GM12878 (cell line): ENCODE results near the gene TMEM186. TPM values are rescaled to one million over a fixed set of nuclear protein-coding genes. Genes with fewer than 3 reads are reported as not detected.

Experiments
- ATF7 ChIP-seq: fragments of 450-650 bp; IDR thresholded peaks from 2 replicates; pipeline ENCODE4 v1.6.1; 2016; ENCODE audit warnings: low read depth, mild to moderate bottlenecking
- EP300 ChIP-seq, 2 experiments: fragments of 150-350 bp in 1 of 2; IDR thresholded peaks; 2 replicates each; pipeline ENCODE4 v1.6.1; 2011 to 2012; ENCODE audit warnings: low read depth in 2 of 2, low read length in 2 of 2, borderline replicate concordance in 1 of 2, improper control_type of control experiment in 1 of 2, inconsistent platforms in 1 of 2; ENCODE audit not compliant: control insufficient read depth in 1 of 2
- ETV6 ChIP-seq, 2 experiments: fragments of 450-650 bp in 1 of 2; IDR thresholded peaks in 1 of 2; conservative IDR thresholded peaks in 1 of 2; 2 replicates each; pipeline ENCODE4 v1.6.1; 2014; ENCODE audit warnings: antibody characterized with exemption in 1 of 2, borderline replicate concordance in 1 of 2, low read depth in 1 of 2, mild to moderate bottlenecking in 1 of 2, moderate library complexity in 1 of 2
- FOS ChIP-seq: IDR thresholded peaks from 3 replicates; pipeline ENCODE4 v1.6.1; 2011; ENCODE audit warnings: borderline replicate concordance; ENCODE audit not compliant: insufficient read length; ENCODE audit errors: extremely low read depth
- FOXK2 ChIP-seq: fragments of 450-650 bp; IDR thresholded peaks from 2 replicates; pipeline ENCODE4 v1.6.1; 2017; ENCODE audit warnings: mild to moderate bottlenecking, moderate library complexity
- HCFC1 ChIP-seq: fragments of 150-350 bp; IDR thresholded peaks from 2 replicates; pipeline ENCODE4 v1.6.1; 2014; ENCODE audit warnings: low read length
- IKZF2 ChIP-seq, 2 experiments: fragments of 450-650 bp; IDR thresholded peaks; 2 replicates each; pipeline ENCODE4 v1.6.1; 2017; ENCODE audit warnings: mild to moderate bottlenecking in 2 of 2, moderate library complexity in 2 of 2
- MTA2 ChIP-seq: fragments of 450-650 bp; IDR thresholded peaks from 2 replicates; pipeline ENCODE4 v1.6.1; 2016; ENCODE audit warnings: low read depth, mild to moderate bottlenecking, moderate library complexity
- PAX5 ChIP-seq: IDR thresholded peaks from 2 replicates; pipeline ENCODE4 v1.6.1; 2011; ENCODE audit warnings: low read depth, low read length, borderline replicate concordance
- POLR2A ChIP-seq: IDR thresholded peaks from 2 replicates; pipeline ENCODE4 v1.6.1; 2011; ENCODE audit warnings: low read depth, mild to moderate bottlenecking, low read length
- RFX5 ChIP-seq: IDR thresholded peaks from 2 replicates; pipeline ENCODE4 v1.6.1; 2011; ENCODE audit warnings: low read depth, low read length, improper control_type of control experiment
- SIN3A ChIP-seq: IDR thresholded peaks from 2 replicates; pipeline ENCODE4 v1.6.1; 2012; ENCODE audit warnings: low read depth, low read length, improper control_type of control experiment
- TAF1 ChIP-seq: IDR thresholded peaks from 2 replicates; pipeline ENCODE4 v1.6.1; 2011; ENCODE audit warnings: mild to moderate bottlenecking, low read depth, low read length, borderline replicate concordance
- TCF7 ChIP-seq: IDR thresholded peaks from 2 replicates; pipeline ENCODE4 v1.6.1; 2014; ENCODE audit warnings: antibody characterized with exemption, borderline replicate concordance
- WRNIP1 ChIP-seq: IDR thresholded peaks from 2 replicates; pipeline ENCODE4 v1.6.1; 2011; ENCODE audit warnings: low read depth, low read length, improper control_type of control experiment, borderline replicate concordance
- YY1 ChIP-seq: IDR thresholded peaks from 2 replicates; pipeline ENCODE4 v1.6.1; 2011; ENCODE audit warnings: low read depth, mild to moderate bottlenecking, low read length
- ZNF622 ChIP-seq: fragments of 450-650 bp; IDR thresholded peaks from 2 replicates; pipeline ENCODE4 v1.6.1; 2017; ENCODE audit warnings: mild to moderate bottlenecking, inconsistent platforms
- polyA plus RNA-seq, 11 experiments: library from polyadenylated mRNA; depleted of rRNA in 4 of 11; unstranded in 6 of 11; stranded (reverse) in 5 of 11; fragments of >200 nt; fragmentation: Nextera tagmentation in 4 of 11; fragmentation: Illumina TruSeq in 1 of 11; extraction: Ambion mirVana in 4 of 11; extraction: Trizol in 1 of 11; gene quantifications; 1 replicate in 1 of 11; 2 replicates in 10 of 11; pipeline versions ENCODE4 v1.2.1 to v1.2.3, GENCODE V29; 2011 to 2016; ENCODE audit warnings: inconsistent platforms in 2 of 11, missing spikeins in 2 of 11, low read depth in 1 of 11
- total RNA-seq, 4 experiments: library from RNA; depleted of rRNA in 3 of 4; stranded (reverse); fragments of >200 nt in 3 of 4; fragmentation: Illumina TruSeq in 1 of 4; extraction: Trizol in 1 of 4; gene quantifications; 2 replicates each; pipeline versions ENCODE4 v1.2.1 to v1.2.3, GENCODE V29; 2013 to 2021
- TF ChIP-seq, protein P1 (sequence below): fragments of 450-650 bp; conservative IDR thresholded peaks from 2 replicates; pipeline ENCODE4 v1.6.1; 2017; ENCODE audit warnings: mild to moderate bottlenecking, moderate library complexity
- TF ChIP-seq, protein P2 (sequence below): fragments of 450-650 bp; IDR thresholded peaks from 2 replicates; pipeline ENCODE4 v1.6.1; 2018; ENCODE audit warnings: borderline replicate concordance, mild to moderate bottlenecking; ENCODE audit not compliant: partially characterized antibody
- TF ChIP-seq, protein P3 (sequence below): fragments of 150-350 bp; IDR thresholded peaks from 2 replicates; pipeline ENCODE4 v1.6.1; 2014; ENCODE audit warnings: mild to moderate bottlenecking, low read depth, low read length
- TF ChIP-seq, protein P4 (sequence below): fragments of 450-650 bp; IDR thresholded peaks from 2 replicates; pipeline ENCODE4 v1.6.1; 2016; ENCODE audit warnings: mild to moderate bottlenecking
- TF ChIP-seq, protein P5 (sequence below): IDR thresholded peaks from 2 replicates; pipeline ENCODE4 v1.6.1; 2011; ENCODE audit warnings: low read depth, low read length, improper control_type of control experiment, borderline replicate concordance

The TMEM186 gene
- total and polyA plus RNA-seq, 10 of the 15 experiments (the other 5 are each of a cell fraction or from before 2014, with no cell fraction given) = 10.6 to 28.9 (median 17.0) TPM

DNA sequence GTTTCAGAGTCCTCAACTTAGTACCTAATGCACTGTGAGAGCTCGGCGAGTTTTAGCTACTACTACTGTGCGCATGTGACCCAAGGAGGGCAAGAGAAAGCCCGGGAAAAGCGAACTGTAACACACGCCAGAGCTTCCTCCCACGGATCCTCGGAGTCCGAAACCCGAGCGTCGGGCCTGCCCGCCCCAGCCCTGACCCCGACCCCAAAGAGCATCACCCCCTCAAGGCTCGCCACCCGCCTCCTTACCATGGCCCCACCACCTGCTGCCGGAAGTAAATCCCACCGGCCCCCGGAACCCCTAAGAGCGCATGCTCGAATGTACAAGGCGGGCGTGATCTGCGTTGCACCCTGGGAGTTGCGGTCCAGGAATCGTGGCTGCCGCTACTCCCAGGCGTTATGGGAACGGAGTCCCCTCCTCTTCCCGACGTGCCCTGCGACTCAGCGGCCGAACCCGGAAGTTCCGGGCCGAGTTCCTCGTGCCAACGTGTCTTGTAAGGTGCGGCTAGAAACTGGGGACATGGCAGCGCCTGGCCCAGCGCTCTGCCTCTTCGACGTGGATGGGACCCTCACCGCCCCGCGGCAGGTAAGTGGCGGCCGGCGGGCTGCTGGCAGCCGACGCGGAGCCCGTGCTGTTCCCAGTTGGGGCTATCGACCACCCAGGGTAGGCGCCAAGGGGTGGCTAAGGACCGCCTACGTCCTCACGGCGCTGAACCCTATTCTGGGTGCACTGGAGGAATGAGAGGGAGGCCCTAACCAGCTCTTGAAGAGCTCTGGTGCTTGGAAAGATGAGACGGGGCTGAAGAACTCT, at the start of gene TMEM186, which contains the start of gene PMM2 (continued):
- TF ChIP-seq, protein P1, sequence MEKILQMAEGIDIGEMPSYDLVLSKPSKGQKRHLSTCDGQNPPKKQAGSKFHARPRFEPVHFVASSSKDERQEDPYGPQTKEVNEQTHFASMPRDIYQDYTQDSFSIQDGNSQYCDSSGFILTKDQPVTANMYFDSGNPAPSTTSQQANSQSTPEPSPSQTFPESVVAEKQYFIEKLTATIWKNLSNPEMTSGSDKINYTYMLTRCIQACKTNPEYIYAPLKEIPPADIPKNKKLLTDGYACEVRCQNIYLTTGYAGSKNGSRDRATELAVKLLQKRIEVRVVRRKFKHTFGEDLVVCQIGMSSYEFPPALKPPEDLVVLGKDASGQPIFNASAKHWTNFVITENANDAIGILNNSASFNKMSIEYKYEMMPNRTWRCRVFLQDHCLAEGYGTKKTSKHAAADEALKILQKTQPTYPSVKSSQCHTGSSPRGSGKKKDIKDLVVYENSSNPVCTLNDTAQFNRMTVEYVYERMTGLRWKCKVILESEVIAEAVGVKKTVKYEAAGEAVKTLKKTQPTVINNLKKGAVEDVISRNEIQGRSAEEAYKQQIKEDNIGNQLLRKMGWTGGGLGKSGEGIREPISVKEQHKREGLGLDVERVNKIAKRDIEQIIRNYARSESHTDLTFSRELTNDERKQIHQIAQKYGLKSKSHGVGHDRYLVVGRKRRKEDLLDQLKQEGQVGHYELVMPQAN = peak; percentile 98
- TF ChIP-seq HCFC1 (peak; percentile 91), ATF7 (no peak), RFX5 (no peak), SIN3A (peak; percentile 96), YY1 (peak; percentile 72), PAX5 (peak; percentile 33; the same call in 1 of the 2 replicates), ZNF622 (no peak), TAF1 (peak; percentile 64), EP300 (IDR thresholded peaks at IDR 0.05; ENCODE audit: borderline replicate concordance in 1 of 2, control insufficient read depth in 1 of 2, low read depth in 2 of 2, low read length in 2 of 2) (no peak), POLR2A (peak; percentile 99), TCF7 (no peak), ETV6 (conservative IDR thresholded peaks at IDR 0.05 in 1 of 2, IDR thresholded peaks at IDR 0.05 in 1 of 2; ENCODE audit: borderline replicate concordance in 1 of 2, low read depth in 1 of 2) (no peak), WRNIP1 (no peak), MTA2 (no peak; the same call in 1 of the 2 replicates), FOXK2 (peak; percentile 57; the same call in 1 of the 2 replicates), FOS (no peak), IKZF2 (IDR thresholded peaks at IDR 0.05) (peak in 1 of 2 experiments; percentile 40; a peak in 1 of 4 replicates)
- TF ChIP-seq, protein P2, sequence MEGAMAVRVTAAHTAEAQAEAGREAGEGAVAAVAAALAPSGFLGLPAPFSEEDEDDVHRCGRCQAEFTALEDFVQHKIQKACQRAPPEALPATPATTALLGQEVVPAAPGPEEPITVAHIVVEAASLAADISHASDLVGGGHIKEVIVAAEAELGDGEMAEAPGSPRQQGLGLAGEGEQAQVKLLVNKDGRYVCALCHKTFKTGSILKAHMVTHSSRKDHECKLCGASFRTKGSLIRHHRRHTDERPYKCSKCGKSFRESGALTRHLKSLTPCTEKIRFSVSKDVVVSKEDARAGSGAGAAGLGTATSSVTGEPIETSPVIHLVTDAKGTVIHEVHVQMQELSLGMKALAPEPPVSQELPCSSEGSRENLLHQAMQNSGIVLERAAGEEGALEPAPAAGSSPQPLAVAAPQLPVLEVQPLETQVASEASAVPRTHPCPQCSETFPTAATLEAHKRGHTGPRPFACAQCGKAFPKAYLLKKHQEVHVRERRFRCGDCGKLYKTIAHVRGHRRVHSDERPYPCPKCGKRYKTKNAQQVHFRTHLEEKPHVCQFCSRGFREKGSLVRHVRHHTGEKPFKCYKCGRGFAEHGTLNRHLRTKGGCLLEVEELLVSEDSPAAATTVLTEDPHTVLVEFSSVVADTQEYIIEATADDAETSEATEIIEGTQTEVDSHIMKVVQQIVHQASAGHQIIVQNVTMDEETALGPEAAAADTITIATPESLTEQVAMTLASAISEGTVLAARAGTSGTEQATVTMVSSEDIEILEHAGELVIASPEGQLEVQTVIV = peak; percentile 92
- TF ChIP-seq, protein P3, sequence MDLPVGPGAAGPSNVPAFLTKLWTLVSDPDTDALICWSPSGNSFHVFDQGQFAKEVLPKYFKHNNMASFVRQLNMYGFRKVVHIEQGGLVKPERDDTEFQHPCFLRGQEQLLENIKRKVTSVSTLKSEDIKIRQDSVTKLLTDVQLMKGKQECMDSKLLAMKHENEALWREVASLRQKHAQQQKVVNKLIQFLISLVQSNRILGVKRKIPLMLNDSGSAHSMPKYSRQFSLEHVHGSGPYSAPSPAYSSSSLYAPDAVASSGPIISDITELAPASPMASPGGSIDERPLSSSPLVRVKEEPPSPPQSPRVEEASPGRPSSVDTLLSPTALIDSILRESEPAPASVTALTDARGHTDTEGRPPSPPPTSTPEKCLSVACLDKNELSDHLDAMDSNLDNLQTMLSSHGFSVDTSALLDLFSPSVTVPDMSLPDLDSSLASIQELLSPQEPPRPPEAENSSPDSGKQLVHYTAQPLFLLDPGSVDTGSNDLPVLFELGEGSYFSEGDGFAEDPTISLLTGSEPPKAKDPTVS = no peak
- TF ChIP-seq, protein P4, sequence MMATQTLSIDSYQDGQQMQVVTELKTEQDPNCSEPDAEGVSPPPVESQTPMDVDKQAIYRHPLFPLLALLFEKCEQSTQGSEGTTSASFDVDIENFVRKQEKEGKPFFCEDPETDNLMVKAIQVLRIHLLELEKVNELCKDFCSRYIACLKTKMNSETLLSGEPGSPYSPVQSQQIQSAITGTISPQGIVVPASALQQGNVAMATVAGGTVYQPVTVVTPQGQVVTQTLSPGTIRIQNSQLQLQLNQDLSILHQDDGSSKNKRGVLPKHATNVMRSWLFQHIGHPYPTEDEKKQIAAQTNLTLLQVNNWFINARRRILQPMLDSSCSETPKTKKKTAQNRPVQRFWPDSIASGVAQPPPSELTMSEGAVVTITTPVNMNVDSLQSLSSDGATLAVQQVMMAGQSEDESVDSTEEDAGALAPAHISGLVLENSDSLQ = peak; percentile 58; the same call in 1 of the 2 replicates
- TF ChIP-seq, protein P5, sequence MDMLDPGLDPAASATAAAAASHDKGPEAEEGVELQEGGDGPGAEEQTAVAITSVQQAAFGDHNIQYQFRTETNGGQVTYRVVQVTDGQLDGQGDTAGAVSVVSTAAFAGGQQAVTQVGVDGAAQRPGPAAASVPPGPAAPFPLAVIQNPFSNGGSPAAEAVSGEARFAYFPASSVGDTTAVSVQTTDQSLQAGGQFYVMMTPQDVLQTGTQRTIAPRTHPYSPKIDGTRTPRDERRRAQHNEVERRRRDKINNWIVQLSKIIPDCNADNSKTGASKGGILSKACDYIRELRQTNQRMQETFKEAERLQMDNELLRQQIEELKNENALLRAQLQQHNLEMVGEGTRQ = no peak; the same call in 1 of the 2 replicates
